KBM-7 (cell line): ENCODE measurements around the gene MRPS18A.

Source experiments
- DNase-seq: peaks from one replicate; pipeline ENCODE4 v3.0.0-alpha.2; 2015
- in situ Hi-C: fragments of 300-500 bp; cut with MboI; formaldehyde crosslinking; loops from 2 replicates; pipeline ENCODE4 v1.14.3; 2020; ENCODE audit warnings: low sequenced_read_pairs, low pct_unique_long_range_greater_than_20kb, mixed read lengths

Gene MRPS18A

GRCh38 chr6:43625393-43625992 is 62.1 kb downstream of the MRPS18A start:
- in situ Hi-C loops, result no loop called here
- no peak for DNase-seq

GRCh38 chr6:43624786-43625288 is 62.8 kb downstream of the MRPS18A start:
- in situ Hi-C loops, result no loop called here

GRCh38 chr6:43623880-43624785 is 63.5 kb downstream of the MRPS18A start:
- in situ Hi-C loops, result no loop called here
- no peak for DNase-seq

More at GRCh38 chr6:43624786-43625288, 62.8 kb downstream of the MRPS18A start:
- DNase-seq, result no peak

- DNase-seq, result no peak
- in situ Hi-C loops, result no loop called here
These were observed 65.0 kb downstream of the MRPS18A start for GRCh38 chr6:43622541-43622940.

- DNase-seq, result no peak
- in situ Hi-C loops, result no loop called here
These were observed 65.8 kb downstream of the MRPS18A start for GRCh38 chr6:43621836-43622180.
